Astrocyte of the cerebellum (primary cell): ENCODE results near the gene FRMPD4.

ENCODE experiments used
- DNase-seq: peaks from one replicate; pipeline ENCODE4 v3.0.0-alpha.2; 2011; ENCODE audit warnings: low read depth
- H3K4me3 ChIP-seq: 2 replicates; pipeline ENCODE4 v1.5.1; 2011; ENCODE audit warnings: mild to moderate bottlenecking, low read depth, low read length, moderate library complexity
- CTCF ChIP-seq: IDR thresholded peaks from 2 replicates; pipeline ENCODE4 v1.5.1; 2012; ENCODE audit warnings: low read length, low read depth, moderate library complexity, mild to moderate bottlenecking; ENCODE audit errors: missing control alignments
- in situ Hi-C: cut with HindIII; loops from 2 replicates; pipeline ENCODE4 v1.10.0; 2017; ENCODE audit warnings: low sequenced_read_pairs

The FRMPD4 gene

GRCh38 chrX:12661464-12661863 lies 523.2 kb downstream of the FRMPD4 start:
- H3K4me3 ChIP-seq = no peak overlapping the region
- TF ChIP-seq CTCF = no peak
- in situ Hi-C loops = no loop called here
- DNase-seq = no peak

GRCh38 chrX:12672367-12673106 lies 534.3 kb downstream of the FRMPD4 start:
- no peak overlapping the region for H3K4me3 ChIP-seq
- TF ChIP-seq CTCF = no peak
- in situ Hi-C loops = no loop called here
- no peak for DNase-seq

GRCh38 chrX:12673487-12673886 lies 535.2 kb downstream of the FRMPD4 start:
- in situ Hi-C loops = no loop called here
- no peak for DNase-seq
- no peak overlapping the region for H3K4me3 ChIP-seq
- TF ChIP-seq CTCF = no peak

GRCh38 chrX:12679522-12679921 lies 541.2 kb downstream of the FRMPD4 start:
- TF ChIP-seq CTCF = no peak
- DNase-seq = no peak
- H3K4me3 ChIP-seq = no peak overlapping the region
- in situ Hi-C loops = no loop called here

- H3K4me3 ChIP-seq = no peak overlapping the region
- no peak for DNase-seq
- no peak for TF ChIP-seq CTCF
- in situ Hi-C loops = no loop called here
Observed at GRCh38 chrX:12681047-12681446, 542.8 kb downstream of the FRMPD4 start.

GRCh38 chrX:12685541-12685940 lies 547.3 kb downstream of the FRMPD4 start:
- H3K4me3 ChIP-seq = no peak overlapping the region
- in situ Hi-C loops = loop anchor here (5.0 kb wide), 1 partner anchor 98 kb away; no protein-coding TSS in a partner anchor
- no peak for TF ChIP-seq CTCF
- DNase-seq = no peak
